Measurements from ENCODE around the gene PPDPF.

DNA sequence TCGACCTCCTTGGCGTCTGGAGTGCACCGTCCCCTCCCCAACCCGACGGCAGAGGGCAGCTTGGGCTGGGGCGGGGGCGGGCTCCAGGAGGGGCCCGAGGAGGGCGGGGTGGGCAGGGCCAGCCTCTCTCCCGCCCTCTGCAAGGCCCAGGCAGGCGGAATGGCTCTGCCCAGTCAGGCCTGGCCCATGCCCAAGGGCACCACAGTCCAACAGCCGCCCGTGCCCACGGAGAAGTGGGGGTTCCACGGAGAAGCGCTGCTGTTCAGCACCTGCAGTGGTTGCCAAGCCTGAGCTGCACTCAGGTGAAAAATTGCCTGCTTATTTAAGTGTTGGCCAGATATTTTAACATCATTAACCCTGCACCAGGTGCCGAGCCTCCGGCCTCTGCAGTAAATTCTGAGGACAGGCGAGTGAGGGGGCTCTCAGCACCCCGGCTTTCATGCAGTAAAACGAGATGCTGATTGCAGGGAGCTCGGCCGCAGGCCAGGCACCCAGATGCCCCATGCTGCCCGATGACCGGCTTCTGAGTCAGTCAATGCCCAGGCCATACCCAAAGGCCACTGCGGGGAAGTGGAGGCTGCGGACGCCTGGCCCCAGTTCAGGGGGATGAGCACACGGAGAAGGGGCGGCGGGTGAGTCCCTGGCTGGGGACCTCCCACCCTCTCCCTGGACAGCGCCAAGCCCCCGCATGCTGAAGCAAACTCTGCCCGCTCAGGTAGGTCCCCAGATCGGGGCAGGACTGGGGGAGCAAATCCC, 27.3 kb downstream of the PPDPF start, which contains the start of gene SRMS:
- TF ChIP-seq, protein P1, sequence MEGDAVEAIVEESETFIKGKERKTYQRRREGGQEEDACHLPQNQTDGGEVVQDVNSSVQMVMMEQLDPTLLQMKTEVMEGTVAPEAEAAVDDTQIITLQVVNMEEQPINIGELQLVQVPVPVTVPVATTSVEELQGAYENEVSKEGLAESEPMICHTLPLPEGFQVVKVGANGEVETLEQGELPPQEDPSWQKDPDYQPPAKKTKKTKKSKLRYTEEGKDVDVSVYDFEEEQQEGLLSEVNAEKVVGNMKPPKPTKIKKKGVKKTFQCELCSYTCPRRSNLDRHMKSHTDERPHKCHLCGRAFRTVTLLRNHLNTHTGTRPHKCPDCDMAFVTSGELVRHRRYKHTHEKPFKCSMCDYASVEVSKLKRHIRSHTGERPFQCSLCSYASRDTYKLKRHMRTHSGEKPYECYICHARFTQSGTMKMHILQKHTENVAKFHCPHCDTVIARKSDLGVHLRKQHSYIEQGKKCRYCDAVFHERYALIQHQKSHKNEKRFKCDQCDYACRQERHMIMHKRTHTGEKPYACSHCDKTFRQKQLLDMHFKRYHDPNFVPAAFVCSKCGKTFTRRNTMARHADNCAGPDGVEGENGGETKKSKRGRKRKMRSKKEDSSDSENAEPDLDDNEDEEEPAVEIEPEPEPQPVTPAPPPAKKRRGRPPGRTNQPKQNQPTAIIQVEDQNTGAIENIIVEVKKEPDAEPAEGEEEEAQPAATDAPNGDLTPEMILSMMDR (IDR thresholded peaks at IDR 0.05; ENCODE audit: low read depth, low read length, poor library complexity, severe bottlenecking), result no peak
- no peak for TF ChIP-seq EZH2phosphoT487 (IDR thresholded peaks at IDR 0.05; ENCODE audit: borderline replicate concordance, low read length)

All from DOHH2 (cell line).